Activated T-helper 1 cell treated with anti-CD3 and anti-CD28 coated beads, Interleukin-2, amount 50 U/mL, for 16 hours (primary cell): ENCODE data around the gene NASP.

ENCODE experiments used
- DNase-seq, 2 donors: peaks; one replicate each; pipeline ENCODE4 v3.0.0-alpha.2; 2020; ENCODE audit warnings: low read depth in 1 of 2, low spot score in 1 of 2

Gene NASP, protein sequence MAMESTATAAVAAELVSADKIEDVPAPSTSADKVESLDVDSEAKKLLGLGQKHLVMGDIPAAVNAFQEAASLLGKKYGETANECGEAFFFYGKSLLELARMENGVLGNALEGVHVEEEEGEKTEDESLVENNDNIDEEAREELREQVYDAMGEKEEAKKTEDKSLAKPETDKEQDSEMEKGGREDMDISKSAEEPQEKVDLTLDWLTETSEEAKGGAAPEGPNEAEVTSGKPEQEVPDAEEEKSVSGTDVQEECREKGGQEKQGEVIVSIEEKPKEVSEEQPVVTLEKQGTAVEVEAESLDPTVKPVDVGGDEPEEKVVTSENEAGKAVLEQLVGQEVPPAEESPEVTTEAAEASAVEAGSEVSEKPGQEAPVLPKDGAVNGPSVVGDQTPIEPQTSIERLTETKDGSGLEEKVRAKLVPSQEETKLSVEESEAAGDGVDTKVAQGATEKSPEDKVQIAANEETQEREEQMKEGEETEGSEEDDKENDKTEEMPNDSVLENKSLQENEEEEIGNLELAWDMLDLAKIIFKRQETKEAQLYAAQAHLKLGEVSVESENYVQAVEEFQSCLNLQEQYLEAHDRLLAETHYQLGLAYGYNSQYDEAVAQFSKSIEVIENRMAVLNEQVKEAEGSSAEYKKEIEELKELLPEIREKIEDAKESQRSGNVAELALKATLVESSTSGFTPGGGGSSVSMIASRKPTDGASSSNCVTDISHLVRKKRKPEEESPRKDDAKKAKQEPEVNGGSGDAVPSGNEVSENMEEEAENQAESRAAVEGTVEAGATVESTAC

DNA sequence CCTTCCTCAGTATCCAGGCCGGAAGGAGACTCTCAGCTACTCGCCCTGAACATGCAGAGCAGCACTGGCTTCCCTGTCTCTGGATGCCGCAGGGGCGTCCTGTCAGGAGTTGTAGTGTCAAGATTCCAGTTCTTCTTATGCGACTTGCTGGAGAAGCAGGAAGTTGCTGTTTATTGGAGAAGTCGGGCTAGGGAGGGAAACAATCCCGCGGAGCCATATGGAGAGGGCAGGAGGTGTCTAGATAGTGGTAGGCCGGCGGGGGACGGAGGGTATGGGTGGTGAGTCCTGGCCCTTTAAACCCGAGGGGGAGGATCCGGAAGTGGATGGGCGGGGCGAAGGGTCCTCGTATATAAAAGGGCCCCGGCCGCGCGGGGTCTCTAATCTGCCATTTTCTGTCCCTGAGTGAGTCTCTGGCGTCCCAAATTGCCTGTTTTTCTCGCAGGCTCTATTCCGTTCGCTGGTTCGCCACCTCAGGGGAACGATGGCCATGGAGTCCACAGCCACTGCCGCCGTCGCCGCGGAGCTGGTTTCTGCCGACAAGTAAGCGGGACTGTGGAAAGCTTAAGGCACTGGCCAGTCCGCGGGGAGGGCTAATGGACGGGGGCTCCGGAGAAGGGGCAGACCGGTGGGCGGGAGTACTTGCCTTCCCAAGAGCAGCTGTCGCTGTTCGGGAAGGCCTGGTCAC lies at the start of gene NASP:
Gene NASP (plus strand): TSS at position 376 of the 685 bp plus-strand sequence. CDS start 106 bp downstream, at position 482.
- peak; percentile 86 to 91 for DNase-seq

DNA sequence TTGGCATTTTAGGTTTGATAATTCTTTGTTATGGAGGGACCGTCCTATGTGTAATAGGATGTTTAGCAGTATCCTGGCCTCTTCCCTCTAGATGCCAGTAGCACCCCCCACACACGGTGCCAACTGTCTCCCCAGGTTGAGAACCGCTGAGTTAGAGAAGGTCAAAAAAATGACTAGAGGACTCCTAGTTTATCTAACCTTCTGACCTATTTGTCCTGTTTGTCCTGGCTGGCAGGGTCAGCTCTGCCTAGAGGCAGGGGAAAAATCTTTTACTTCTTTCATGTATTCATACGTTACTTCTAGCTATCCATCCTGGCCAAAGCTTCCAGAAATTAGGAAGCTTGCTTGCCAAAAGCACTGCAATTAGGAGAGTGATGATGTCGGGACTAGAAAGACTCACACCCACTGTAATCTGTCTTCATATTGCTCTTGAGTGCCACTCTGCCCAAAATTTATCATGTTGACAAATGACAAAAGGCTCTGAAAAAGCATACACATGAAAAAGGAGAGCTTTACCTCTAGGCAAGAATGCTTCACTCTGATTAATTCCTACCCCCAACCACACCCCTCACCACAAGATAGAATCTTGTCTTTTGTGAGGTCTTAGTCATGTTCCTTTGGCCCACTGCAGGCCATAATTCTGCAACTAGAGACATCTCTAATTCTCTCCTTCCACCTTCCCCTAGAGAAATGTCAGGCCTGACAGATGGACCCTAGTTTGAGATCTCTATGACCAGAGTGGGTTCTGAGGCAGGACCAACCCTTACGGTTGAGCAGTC lies 47.7 kb upstream of the NASP start:
- no peak for DNase-seq

DNA sequence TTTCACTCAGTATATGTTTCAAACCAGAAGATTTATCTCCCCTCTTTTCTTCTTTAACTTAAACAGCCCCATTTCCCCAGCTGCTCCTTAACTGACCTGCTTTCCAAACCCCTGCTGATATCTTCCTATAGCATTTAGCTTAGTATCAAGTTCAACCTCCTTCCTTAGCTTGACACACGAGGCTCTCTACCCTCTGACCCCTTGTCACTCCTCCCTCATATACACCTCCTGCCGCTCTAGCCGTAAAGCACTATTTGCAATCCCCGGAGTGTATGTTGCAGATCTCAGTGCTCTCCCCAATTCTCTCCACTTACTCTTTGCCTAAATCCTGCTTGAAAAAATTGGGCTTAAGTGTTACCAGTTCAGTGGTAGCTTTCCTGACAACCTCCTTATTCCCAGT lies 47.0 kb upstream of the NASP start:
- DNase-seq = no peak

DNA sequence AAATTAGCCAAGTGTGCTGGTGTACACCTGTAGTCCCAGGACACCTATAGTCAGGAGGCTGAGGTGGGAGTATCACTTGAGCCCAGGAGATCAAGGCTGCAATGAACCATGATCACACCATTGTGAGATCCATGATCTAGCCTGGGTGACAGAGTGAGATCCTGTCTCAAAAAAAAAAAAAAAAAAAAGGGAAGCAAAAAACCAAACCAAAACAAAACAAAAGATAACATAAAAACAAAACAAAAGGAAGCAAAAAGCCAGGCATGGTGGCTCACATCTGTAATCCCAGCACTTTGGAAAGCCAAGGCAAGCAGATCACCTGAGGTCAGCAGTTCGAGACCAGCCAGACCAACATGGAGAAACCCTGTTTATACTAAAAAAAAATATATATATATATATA lies 42.6 kb upstream of the NASP start:
- no peak for DNase-seq

DNA sequence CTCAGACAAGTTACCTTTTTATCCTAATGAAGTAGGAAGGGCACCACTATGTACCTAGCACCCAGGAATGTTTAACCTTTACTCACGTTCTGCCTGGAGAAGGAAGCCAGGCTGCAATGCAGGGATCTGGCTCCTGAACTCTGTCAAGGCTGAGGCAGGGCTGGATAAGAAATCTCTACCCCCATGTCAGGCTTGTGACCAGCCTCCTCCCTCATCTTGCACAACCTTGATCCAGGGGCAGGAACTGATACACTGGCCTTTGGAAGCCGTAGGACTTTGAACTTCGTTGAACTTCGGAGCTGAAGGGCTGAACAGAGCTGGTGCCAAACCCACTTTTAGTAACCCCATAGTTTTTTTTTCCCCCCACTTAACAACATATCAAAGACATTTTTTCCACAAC lies 41.2 kb upstream of the NASP start:
- no peak for DNase-seq

DNA sequence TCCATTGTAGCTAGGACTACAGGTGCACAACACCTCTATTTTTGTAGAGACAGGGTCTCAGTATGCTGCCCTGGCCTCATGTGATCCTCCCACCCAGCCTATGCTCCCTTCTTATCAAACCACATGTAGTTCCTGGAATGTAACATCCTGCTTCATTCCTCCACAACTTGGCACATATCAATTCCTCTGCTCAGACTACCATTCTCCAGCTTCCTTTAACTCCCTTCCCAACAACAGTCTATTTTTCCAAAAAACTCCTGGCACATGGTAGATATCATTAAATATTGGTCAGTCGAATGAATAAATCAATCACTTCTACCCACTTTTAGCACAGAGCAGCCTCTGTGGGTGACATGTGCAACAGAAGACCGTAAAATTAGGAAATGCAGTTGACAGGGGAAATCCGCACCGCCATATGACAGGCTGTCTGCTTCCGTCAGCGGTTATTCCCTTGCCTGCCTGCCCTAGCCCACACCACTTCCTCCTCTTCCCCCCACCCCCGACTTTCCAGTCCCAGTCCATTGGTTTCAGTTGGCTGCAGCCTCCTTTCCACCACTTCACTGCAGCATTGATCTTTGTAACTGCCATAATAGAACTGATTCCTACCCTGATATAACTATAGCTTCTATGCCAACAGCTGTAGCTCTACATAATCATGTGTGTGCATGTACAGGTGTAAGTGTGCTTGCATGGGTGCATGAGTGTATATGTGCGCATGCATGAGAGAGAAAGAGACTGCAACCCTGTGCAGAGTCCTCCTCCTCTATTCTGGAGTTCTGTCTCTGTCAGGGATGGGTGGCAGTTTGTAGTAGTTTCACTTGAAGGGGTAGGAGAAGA lies 40.0 kb upstream of the NASP start:
- DNase-seq = peak; percentile 31 to 58

DNA sequence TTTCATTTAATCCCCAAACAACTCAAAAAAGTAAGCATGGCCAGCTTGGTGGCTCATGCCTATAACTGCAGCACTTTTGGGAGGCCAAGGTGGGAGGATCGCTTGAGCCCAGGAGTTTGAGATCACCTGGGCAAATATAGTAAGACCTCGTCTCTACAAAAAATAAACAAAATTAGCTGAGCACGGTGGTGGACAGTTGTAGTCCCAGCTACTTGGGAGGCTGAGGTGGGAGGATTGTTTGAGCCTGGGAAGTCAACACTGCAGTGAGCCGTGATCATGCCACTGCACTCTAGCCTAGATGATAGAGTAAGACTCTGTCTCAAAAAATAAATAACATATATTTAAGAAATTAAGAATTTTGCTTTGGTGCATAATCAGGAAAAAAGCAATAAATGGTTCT lies 39.3 kb upstream of the NASP start:
- no peak for DNase-seq

DNA sequence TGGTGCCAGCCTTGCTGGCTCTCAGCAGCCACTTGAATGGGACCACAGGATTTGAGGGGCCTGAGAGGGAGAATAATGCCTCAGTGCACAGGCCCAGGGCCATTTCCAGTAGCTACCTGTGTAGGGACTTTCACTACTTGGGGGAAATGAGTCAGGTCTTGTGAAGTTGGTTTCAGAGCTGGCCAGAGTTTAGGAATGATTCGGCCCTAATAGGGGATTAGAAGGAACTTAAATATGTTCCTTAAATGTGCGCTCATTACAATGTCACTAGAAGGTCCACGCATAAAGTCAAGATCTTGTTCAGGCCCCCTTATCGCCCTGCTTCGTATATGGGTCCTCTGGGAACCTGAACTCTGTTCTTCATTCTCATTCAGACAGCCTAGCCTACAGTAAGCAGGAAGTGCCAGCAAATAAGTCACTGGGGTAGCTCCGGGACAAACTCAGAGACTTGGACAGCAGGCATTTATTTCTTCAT lies 38.8 kb upstream of the NASP start:
- no peak for DNase-seq

DNA sequence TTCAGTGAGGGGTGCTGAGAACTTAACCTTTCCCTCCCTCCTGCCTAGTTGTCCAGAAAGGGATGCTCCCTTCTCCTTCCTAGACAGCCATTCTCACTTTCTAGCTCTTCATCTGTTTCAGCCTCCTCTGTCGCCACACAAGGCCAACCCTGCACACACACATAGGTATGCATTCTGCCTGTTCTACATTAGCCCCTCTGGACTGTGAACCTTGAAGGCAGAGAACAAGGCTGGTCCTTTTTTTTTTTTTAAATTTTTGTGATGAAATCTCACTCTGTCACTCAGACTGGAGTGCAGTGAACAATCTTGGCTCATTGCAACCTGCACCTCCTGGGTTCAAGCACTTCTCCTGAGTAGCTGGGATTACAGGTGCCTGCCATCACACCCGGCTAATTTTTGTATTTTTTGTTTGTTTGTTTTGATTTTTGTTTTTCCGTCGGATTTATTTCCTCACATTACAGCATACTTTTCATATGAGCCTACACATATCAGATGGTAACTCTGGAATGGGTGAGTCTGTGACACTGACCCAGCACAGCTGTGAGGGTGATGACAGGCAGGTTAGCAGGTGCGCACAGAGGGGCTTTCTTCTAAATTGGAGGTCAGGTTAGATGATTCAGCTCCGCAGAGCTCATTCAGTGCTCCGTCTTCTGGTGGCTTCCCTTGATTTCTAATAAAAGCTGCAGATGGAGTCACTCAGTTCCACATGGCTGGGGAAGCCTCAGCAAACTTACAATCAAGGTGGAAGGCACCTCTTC lies 38.1 kb upstream of the NASP start:
- DNase-seq = no peak

DNA sequence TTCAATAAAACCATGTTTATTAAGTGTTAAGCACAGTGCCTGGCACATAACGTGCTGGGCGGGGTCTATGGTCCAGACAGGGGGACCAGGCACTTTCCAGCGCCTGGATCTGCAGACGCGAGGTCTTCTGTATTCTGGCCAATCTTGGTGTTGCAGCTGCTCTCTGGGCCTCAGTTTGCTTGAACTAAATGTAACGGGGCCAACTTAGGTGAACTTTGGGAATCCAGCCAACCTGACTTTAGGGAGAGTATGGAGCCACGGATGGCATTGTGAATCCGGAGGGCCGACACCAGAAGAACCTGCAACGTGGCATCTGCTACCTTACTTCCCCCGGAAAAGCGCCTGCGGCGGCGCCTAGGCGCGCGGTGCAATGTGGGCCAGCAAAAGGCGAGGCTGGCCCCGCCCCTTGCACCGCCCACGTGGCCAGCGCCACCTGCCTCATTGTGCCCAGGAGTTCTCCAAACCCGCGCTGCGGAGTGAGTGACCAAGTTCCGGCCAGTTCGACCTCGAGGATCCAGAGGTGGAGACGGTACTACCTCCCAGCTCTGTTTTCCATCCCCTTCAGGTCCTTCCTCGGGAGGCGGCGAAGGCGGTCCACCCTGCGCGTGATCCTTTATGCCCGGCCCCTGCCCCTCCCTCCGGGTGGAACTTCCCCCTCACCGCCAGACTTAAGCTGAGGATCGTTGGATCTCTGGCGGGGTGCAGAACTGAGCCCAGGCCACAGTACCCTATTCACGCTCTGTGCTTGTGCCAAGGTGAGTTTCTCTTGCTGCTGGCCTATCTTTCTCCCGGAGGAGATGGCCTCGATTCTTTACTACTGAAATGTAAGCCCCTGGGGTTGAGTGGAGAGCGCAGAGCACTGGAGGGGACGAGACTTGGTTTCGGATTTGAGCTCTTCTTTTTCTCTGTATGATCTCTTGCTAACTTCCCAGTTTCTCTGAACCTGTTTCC lies 33.2 kb upstream of the NASP start, which contains the start of gene AKR1A1:
Gene AKR1A1 (plus strand): TSS at position 426 of the 951 bp plus-strand sequence. CDS start 10,969 bp downstream, outside the sequence.
- DNase-seq = peak; percentile 76 to 80

DNA sequence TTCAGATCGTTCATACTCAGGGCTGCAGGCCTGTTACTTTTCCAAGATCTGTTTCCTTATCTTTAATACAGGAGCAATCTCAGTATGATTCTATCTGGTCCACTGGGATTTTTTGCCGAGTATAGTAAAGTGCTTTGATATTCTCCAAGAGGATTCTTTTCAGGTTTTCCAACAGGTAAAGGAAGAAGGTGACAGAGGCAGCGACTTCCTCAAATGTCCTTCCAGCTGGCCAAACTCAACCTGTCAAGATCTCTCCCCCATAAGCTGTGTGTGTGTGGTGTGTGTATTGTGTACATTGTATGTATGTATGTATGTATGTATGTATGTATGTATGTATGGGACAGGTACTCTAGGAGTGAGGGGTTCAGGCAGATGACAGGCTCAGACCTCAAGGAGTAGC lies 32.2 kb upstream of the NASP start:
- DNase-seq = no peak

DNA sequence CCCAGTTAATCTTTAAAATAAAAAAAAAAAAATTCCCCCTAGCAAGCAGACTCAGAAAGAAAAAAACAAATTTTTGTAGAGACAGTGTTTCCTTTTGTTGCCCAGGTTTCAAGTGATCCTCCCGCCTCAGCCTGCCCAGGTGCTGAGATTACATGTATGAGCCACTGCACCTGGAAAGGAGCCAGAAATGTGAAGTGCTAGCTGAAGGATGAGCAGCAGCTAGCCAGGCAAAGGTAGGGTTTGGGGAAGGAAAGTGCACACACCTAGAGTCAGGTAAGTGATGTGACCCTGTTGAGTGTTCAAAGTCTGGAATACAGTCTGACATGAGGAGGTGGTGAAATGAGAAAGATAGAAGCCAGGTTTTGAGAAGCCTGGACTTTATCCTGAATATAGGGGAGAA lies 31.5 kb upstream of the NASP start:
- no peak for DNase-seq

DNA sequence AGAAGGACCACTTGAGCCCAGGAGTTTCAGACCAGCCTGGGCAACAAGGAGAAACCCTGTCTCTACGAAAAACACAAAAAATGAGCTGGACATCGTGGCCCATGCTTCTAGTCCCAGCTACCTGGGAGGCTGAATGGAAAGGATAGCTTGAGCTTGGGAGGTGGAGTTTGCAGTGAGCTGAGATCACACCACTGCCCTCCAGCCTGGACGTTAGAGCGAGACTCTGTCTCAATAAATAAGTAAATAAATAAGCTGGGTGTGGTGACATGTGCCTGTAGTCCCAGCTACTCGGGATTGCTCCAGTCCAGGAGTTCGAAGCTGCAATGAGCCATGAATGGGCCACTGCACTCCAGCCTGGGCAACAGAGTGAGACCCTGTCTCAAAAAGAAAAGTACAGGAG lies 29.6 kb upstream of the NASP start:
- DNase-seq = no peak

DNA sequence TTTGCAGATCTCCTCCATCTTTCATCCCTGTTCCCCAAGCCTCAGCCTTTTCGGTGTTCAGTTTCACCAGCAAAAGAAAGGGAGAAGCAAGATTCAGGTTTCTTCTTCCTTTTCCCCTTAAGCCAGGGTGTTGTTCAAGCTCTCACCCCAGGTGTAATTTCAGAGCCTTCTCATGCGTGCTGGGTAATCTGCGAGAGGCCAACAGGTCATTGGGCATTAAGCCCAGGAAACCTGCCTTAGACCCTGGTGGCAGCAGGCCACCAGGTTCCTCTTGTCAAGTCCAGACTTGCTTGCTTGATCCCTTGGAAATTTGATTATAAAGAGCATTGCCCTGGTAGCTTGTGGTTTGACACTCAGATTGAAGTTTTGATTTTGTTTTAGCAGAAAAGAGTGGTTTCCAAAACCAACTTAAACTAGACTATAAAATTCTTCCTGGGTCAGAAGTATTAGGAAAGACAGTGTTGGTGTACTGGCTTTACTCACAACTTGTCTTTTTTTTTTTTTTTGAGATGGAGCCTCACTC lies 26.4 kb upstream of the NASP start:
- no peak for DNase-seq

DNA sequence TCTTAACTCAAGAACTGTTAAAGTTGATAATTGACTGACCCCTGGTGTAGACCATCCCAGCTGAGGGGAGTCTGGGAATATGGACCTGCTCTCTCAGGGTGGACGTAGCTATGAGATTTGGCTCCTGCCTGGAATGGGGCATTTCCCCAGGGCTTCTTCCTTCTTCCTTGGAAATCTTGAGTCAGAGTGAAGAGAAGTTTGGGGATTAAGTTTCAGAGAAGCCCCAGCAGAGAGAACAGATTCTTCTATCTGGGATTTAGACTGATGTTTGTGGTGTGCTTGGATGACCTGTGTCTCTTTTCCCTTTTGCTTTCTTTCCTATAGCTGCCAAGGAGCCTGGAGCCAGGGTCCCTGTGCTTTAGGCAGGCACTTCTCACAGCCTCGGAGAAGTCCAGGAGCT lies 20.0 kb upstream of the NASP start:
- no peak for DNase-seq

DNA sequence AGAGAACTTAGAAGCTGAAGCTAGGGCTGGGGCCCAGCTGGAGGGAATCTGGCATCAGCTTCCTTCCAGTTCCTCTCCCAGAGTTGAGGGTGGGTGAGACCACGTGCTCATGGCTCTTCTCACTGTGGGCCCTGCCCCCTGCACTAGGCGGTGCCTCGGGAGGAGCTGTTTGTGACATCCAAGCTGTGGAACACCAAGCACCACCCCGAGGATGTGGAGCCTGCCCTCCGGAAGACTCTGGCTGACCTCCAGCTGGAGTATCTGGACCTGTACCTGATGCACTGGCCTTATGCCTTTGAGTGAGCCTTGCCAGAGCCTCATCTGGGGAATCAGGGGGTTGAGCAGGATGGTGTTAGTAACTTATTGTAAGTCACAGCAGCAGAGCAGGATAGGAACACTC lies 17.1 kb upstream of the NASP start:
- no peak for DNase-seq

DNA sequence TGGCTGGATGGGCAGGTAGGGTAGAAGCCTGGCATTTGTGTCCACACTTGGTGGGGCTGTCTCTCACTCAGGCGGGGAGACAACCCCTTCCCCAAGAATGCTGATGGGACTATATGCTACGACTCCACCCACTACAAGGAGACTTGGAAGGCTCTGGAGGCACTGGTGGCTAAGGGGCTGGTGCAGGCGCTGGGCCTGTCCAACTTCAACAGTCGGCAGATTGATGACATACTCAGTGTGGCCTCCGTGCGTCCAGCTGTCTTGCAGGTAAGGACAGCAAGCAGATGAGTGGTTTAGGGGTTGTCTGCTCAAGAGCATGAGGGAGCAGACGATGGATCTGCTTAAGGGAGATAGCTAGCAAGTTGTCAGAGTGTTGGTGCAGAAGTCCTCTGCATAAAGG lies 15.9 kb upstream of the NASP start:
- no peak for DNase-seq

DNA sequence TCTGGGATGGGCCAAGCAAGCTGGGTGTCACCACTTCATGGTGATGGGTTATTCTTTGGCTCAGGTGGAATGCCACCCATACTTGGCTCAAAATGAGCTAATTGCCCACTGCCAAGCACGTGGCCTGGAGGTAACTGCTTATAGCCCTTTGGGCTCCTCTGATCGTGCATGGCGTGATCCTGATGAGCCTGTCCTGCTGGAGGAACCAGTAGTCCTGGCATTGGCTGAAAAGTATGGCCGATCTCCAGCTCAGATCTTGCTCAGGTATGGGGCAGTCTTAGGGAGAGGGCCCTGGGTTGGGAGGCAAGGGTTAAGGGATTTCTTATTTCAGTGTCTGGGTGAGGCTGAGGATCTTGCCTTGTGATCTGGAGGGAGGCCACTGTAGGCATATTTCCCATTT lies 15.4 kb upstream of the NASP start:
- no peak for DNase-seq
